Transverse colon (tissue), 3 donors: ENCODE results near the gene KIAA1586.
"Not testable (repeated sequence)": the region's sequence is repeated elsewhere in the genome, so short reads cannot be mapped to it uniquely, and the experiment has no call there.

Source experiments
- CTCF ChIP-seq, 5 experiments: fragments of 200-600 bp in 3 of 5; fragments of 450-650 bp in 2 of 5; sonication (generic) in 3 of 5; IDR thresholded peaks; 1 replicate in 2 of 5; 2 replicates in 3 of 5; pipeline ENCODE4 v1.5.1; 2016 to 2017; ENCODE audit warnings: antibody characterized with exemption in 5 of 5, inconsistent platforms in 3 of 5, mild to moderate bottlenecking in 2 of 5, moderate library complexity in 1 of 5
- EP300 ChIP-seq: sonication (generic); formaldehyde crosslinking; IDR thresholded peaks from one replicate; pipeline ENCODE4 v1.6.1; 2017; ENCODE audit warnings: antibody characterized with exemption, low read depth
- POLR2A ChIP-seq: fragments of 450-650 bp; IDR thresholded peaks from one replicate; pipeline ENCODE4 v1.6.1; 2016; ENCODE audit warnings: antibody characterized with exemption, mild to moderate bottlenecking, moderate library complexity

DNA sequence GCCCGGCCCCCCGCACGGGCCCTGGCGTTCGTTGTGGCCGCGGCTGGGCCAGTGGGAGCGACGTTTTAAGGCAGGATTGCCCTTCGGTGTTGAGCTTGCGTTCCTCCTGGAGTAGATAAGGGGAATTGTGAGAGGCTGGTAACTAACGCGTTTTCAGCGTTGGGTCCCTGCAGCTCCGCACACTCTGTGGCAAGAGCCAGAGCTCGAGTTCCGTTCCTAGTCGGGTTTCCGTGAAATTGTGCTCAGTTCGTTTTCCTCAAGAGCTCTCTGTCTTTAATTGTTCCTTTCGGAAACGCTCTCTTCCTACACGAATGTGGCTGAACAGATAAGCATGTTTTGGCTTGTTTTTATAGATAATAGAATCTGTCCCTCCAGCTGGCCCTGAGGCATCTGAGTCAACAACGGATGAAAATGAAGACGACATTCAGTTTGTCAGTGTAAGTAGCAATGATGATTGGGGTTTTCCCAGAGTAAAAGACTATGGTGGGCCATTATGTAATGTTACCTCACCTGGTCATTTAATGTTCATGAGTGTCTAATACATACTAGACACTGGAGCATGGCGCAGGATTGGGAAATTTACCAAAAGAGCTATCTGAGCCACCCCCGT is 44.1 kb downstream of the KIAA1586 start:
- TF ChIP-seq CTCF (IDR thresholded peaks at IDR 0.05); POLR2A; EP300: not testable (repeated sequence)
